COLO668 (cell line): Measurements from ENCODE around the gene PER1.
"Not testable (repeated sequence)": the region's sequence is repeated elsewhere in the genome, so short reads cannot be mapped to it uniquely, and the experiment has no call there.

ENCODE experiments used
- DNase-seq: peaks from one replicate; lab custom pipeline; 2025; ENCODE audit not compliant: unreplicated experiment; lab: John Stamatoyannopoulos, UW

The PER1 gene

GRCh38 chr17:8152112-8152775 is at the start of gene PER1:
Gene PER1 (minus strand): TSS chr17:8152404. CDS start chr17:8150706, 1,698 bp downstream.
- peak; percentile 94 for DNase-seq

DNA sequence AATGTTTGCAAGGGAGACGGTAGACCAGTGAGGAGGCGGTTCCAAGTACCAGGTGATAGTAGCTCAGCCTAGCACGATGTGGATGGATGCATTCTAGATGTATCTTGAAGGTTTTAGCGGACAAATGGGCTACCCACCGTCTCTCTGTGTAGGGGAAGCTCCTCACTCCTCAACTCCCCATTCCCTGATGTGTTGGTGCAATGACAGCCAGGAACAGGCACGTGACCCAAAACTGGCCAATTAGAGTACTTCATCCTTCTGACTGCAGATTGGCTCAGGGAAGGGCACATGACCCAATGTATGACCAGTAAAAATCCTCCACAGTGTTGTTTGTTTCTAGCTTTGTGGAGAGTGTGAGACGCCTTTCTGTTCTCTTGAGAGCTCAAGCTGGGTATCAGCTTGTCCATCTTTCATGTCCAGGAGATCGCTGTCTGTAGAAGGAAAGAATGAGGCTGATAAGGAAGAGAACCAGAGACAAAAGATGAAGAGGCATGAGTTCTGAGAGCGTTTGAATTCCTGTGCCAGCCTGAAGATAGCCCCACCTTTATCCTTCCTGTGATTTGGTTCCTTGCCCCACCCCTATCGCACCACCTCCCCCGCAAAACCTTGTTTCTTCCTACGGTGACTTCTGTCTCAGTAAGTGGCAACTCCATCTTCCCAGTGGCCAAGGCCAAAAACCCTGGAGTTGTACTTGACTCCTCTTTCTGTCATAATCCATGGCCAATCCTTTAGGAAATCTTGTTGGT is 40.0 kb upstream of the PER1 start:
- DNase-seq, result peak; percentile 61

DNA sequence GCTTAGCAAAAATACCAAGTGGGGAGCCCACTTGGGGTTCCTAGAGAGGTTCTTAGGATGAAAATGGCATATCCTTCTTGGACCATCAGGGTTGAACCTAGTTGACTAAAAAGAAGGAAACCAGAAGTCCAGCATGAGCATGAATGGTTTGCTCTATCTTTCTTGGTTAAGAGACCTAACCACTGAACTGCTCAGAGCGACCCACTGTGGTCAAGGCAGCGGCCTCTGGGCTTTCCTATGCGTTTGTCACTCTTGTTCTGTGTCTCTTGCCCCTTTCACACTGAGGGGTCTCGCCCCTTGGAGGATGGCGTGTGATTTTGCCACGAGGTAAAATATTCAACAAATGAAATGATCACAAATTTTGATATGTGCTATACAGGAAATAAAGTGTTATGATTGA is 38.3 kb upstream of the PER1 start:
- no peak for DNase-seq

- DNase-seq, result peak; percentile 89
Measured at GRCh38 chr17:8189711-8190477, 37.7 kb upstream of the PER1 start, which contains the start of gene BORCS6. Gene BORCS6 (minus strand): TSS chr17:8190180. CDS start chr17:8190140, 40 bp downstream.

GRCh38 chr17:8189041-8189710 is 37.0 kb upstream of the PER1 start:
- DNase-seq, result peak; percentile 22

- DNase-seq, result peak; percentile 10
Measured at GRCh38 chr17:8188263-8188839, 36.1 kb upstream of the PER1 start.

DNA sequence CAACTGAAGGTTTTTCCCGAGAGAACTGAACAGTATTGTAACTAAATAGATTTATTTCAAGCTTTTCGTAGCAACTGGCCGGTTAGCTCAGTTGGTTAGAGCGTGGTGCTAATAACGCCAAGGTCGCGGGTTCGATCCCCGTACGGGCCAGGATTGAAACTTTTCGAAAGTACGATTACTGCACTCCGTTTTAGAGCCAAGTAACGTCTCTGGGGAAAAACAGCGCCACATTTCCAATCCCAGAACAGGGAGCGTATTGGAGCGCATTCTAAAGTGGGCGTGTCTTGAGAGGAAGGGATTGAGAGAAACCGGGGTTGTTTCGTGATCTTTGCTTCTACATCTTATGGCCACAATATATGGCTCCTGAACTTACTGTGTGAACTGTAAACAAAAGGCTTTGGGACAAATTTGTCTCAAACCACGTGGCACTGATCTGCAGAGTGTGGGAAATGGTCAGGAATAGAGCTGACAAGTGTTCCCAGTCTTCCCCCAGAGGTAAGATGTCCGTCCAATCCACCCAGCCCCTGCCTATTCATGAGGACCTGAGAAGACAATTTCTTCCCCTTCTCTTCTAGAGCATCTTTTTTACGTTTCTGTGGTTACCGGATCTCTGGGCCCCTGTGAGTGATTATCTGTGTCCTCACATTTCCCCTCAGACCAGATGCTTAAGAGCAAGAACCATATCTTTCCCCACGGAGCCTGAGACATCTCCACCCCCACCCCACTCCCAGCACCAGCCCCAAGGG is 35.5 kb upstream of the PER1 start:
- DNase-seq, result peak; percentile 85

GRCh38 chr17:8186787-8187516 is 34.7 kb upstream of the PER1 start:
- peak; percentile 83 for DNase-seq

DNA sequence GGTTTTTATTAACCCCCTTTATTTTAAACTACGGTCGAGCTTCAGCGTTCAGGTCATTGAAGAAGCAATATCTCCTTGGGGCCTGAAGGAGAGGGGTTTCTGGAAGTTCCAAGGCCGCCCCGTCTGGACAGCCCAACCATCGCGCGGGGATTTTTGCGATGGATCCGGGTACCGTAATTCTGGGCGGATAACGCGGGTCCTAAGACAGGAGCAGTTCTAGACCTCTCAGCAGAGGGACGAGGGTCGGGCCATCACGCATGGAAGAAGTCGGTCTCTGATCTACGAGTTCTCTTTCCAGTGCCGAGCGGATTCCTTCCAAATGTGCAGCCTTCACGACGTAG is 34.2 kb upstream of the PER1 start:
- no peak for DNase-seq

DNA sequence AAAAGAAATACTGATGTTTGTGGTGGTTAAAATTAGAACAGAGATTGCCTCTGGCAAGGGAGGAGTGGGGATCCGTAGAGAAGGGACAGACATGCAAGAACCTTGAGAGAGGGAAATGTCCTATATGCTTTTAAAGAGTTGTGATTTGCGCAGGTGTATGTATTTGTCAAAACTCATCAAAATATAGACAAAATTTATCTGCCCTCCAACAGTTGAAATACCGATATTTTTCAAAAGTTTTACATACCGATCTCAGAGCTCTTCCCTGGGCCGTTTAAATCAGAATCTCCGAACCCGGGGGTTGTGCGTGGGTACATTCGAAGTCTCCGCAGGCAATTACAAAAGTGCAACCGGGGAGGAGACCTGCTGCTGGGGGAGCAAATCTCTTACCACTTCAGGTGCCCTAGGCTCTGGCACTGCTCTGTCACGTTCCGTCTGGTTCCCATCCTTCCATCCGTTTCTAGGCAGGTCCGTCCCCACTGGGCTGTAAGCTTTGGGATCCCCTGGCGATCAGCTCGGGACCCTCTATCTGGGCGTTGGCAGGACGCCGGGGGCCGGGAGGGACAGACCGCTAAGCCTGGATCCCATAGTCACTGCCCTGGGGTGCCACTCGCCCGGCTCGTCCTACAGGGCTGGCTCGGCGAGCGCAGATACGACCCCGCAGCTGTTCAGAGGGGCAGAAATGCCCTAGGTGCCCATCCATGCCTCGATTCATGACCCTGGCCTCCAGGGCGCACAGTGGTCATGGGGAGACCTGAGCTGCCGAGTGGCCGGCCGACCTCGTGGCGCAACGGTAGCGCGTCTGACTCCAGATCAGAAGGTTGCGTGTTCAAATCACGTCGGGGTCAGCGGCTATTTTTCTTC is 33.6 kb upstream of the PER1 start:
- DNase-seq, result peak; percentile 56

DNA sequence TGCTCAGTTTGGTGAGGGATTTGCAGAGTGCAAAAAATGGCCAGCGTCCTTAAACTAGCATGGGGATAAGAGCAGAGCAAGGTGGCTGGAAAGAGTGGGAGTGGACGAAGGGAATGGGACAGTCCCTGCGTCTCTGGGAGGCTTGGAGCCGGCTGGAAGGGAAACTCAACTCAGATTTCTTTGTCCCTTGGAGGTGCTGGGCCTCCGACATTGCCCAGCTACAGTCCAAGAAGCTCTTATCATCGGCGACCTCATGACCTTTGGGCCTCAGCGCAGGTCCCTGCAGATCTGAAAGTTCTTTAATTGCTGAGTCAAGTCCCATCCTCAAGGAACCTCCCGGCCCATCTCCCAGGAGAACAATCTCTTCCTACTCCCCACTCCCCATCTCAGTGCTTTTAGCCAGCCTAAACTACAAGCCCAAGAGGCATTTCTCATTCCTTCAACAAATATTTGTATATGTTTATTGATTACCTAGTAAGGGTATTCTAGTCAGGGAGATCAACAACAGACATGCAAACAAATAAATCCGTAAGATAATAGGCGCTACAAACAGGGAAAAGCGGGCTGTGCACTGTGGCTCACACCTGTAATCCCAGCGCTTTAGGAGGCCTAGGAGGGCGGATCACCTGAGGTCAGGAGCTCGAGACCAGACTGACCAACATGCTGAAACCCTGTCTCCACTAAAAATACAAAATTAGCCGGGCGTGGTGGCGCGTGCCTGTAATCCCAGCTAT is 25.0 kb upstream of the PER1 start:
- no peak for DNase-seq

DNA sequence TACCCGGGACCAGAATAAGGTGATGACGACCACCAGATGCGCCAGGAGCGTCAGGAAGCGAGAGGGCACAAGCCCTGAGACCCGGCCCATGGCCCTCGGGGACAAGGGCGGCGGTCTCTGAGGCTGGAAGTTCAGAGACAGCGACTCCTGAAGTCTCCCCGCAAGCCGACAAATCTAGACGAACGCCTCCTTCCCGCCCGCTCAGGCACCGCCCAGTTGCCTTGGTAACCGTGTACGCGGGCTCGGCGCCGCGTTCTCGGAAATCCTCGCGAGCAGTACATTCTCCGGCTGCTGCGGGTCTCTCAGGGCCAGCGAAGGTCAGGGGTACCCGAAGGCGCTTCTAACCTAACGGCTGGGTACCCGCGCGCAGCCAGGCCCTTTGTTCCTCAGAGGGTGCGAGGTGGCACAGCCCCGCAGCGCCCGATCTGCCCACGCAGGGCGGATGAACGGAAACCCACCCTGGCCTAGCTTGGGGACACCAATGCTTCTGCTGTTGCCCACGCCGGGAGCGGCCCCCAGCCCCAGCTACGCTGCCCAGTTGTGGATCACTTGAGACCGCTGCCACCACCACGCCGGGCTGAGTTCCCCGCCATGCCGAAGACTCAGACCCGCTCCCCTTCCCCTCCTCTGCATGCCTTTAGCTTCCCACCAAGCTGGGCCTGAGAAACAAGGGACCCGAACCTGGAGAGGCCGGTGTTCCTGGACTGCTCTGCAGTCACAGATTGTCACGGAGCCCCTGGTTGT is 24.2 kb upstream of the PER1 start, which contains the start of gene TMEM107:
TSS of gene TMEM107 (minus strand) at position 184 of the 744 bp plus-strand sequence. CDS start at position 90, 94 bp downstream.
- DNase-seq, result peak; percentile 83

- peak; percentile 16 for DNase-seq
Measured at GRCh38 chr17:8175795-8176196, 23.6 kb upstream of the PER1 start.

GRCh38 chr17:8173871-8174322 is 21.7 kb upstream of the PER1 start:
- DNase-seq, result no peak

DNA sequence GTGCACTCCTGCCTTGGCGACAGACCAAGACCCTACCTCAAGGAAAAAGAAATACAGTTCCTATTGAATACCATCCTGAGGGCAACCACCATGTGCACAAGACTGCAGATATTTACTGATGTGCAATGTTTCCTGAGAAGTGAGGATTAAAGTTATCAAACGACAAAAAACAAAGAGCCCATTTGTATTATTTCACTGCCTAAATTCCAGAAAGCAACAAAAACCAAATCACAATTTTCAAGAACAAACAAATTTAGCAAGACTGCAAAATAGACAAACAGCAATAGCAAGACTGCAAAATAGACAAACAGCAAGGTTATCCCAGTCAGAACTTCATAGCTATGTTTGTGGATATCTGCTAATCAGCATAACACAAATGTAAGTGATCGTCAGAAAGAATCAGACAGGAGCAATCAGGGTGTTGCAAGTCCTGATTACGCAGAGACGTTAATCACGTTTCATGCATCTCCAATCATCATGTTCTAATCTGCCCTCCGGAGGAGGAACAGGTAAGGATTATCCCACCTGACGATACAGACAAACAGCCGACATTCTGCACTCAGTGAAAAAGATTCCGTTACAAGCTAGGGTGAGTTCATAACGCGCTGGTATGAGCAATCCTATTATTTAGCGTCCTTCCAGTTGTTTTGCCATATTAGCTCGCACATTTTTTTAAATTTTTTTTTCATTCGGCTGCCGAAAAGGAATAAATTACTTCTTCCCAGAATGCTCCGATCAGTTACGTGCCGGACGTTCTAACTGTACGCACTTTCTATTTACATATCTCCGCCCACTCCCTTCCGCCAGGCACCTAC is 21.1 kb upstream of the PER1 start:
- peak; percentile 67 for DNase-seq

GRCh38 chr17:8170186-8170585 is 18.0 kb upstream of the PER1 start:
- not testable (repeated sequence) for DNase-seq
